HCT116 (cell line): Measurements from ENCODE around the gene CSNK1G1. TPM values are rescaled to one million over a fixed set of nuclear protein-coding genes. Genes with fewer than 3 reads are reported as not detected.
A peak's percentile ranks its signal among the peaks of the same experiment; 100 is the strongest.

Experiments
- ATAC-seq: fragments of 200-7000 bp; cut with Tn5 transposase; 2 replicates; pipeline ENCODE4 v1.9.1; 2020; ENCODE audit warnings: mild to moderate bottlenecking, moderate library complexity
- BruUV-seq: library from RNA; stranded (reverse); fragments of 400-500 nt; replicated peaks from 2 replicates; lab custom pipeline; 2021; lab: Mats Ljungman, UMichigan
- CTCF ChIA-PET: fragments of 300-600 bp; sonication (Branson Sonifier 250); formaldehyde crosslinking; loops from one replicate; lab custom pipeline; 2021; ENCODE audit warnings: antibody characterized with exemption; lab: Charles Lee
- POLR2A ChIA-PET: fragments of 300-600, 350-600 bp; sonication (Branson Sonifier 250); formaldehyde crosslinking; loops from one replicate; lab custom pipeline; 2021; ENCODE audit warnings: antibody characterized with exemption; lab: Charles Lee
- RAD21 ChIA-PET, 2 experiments: fragments of 300-600 bp; sonication (Branson Sonifier 250); formaldehyde crosslinking; loops; one replicate each; lab custom pipeline; 2023; ENCODE audit warnings: low total read pairs in 2 of 2; ENCODE audit not compliant: uncharacterized antibody in 2 of 2, unreplicated experiment in 2 of 2, low non-redundant PET in 1 of 2; lab: Charles Lee
- DNase-seq: peaks from one replicate; pipeline ENCODE4 v3.0.0-alpha.2; 2010; ENCODE audit warnings: low read depth, low spot score
- H2AFZ ChIP-seq: fragments of 200-600 bp; shearing (Covaris generic), sonication (generic); 2 replicates; pipeline ENCODE4 v1.6.1; 2017; ENCODE audit warnings: low read depth, mixed run types, mixed read lengths, antibody characterized with exemption, low read length; ENCODE audit not compliant: poor library complexity, severe bottlenecking
- H3K27ac ChIP-seq: 2 replicates; pipeline ENCODE4 v1.5.1; 2012; ENCODE audit warnings: low read depth, low read length
- H3K27me3 ChIP-seq: fragments of 200-600 bp; sonication (generic); 2 replicates; pipeline ENCODE4 v1.6.1; 2016; ENCODE audit warnings: mixed run types, low read length, mixed read lengths; ENCODE audit not compliant: insufficient read depth
- H3K36me3 ChIP-seq, 2 experiments: fragments of 200-500 bp in 1 of 2; fragments of 200-600 bp in 1 of 2; sonication (Bioruptor generic) in 1 of 2; sonication (generic) in 1 of 2; 2 replicates each; pipeline versions ENCODE4 v1.5.1 to v1.6.1; 2014 to 2016; ENCODE audit warnings: low read length in 2 of 2, inconsistent platforms in 1 of 2, mixed read lengths in 1 of 2, mixed run types in 1 of 2; ENCODE audit not compliant: insufficient read depth in 2 of 2, control insufficient read depth in 1 of 2
- H3K4me1 ChIP-seq, 2 experiments: fragments of 200-600 bp in 1 of 2; sonication (generic) in 1 of 2; 2 replicates each; pipeline versions ENCODE4 v1.5.1 to v1.6.1; 2012 to 2017; ENCODE audit warnings: low read length in 2 of 2, inconsistent platforms in 1 of 2, mild to moderate bottlenecking in 1 of 2, mixed read lengths in 1 of 2, mixed run types in 1 of 2, moderate library complexity in 1 of 2; ENCODE audit not compliant: insufficient read depth in 2 of 2, control insufficient read depth in 1 of 2
- H3K4me2 ChIP-seq: fragments of 200-600 bp; sonication (generic); 2 replicates; pipeline ENCODE4 v1.6.1; 2017; ENCODE audit warnings: mixed run types, low read length, mixed read lengths
- H3K4me3 ChIP-seq, 2 experiments: fragments of 200-600 bp in 1 of 2; sonication (generic) in 1 of 2; replicated peaks in 1 of 2; 2 replicates each; pipeline ENCODE4 v1.5.1; 2011 to 2016; ENCODE audit warnings: low read length in 2 of 2, control low read depth in 1 of 2, low read depth in 1 of 2, mild to moderate bottlenecking in 1 of 2, mixed read lengths in 1 of 2, mixed run types in 1 of 2
- H3K79me2 ChIP-seq: fragments of 200-600 bp; sonication (generic); 2 replicates; pipeline ENCODE4 v1.6.1; 2017; ENCODE audit warnings: mild to moderate bottlenecking, mixed run types, low read length, moderate library complexity, mixed read lengths; ENCODE audit not compliant: insufficient read depth
- H3K9ac ChIP-seq: fragments of 200-600 bp; sonication (generic); 2 replicates; pipeline ENCODE4 v1.6.1; 2016; ENCODE audit warnings: low read length, mixed read lengths
- H3K9me2 ChIP-seq: fragments of 200-600 bp; sonication (generic), shearing (Covaris generic); 2 replicates; pipeline ENCODE4 v1.6.1; 2017; ENCODE audit warnings: mixed run types, mild to moderate bottlenecking, moderate library complexity; ENCODE audit not compliant: insufficient read depth
- H3K9me3 ChIP-seq, 2 experiments: fragments of 200-500 bp in 1 of 2; fragments of 200-600 bp in 1 of 2; sonication (Bioruptor generic) in 1 of 2; sonication (generic) in 1 of 2; 2 replicates each; pipeline ENCODE4 v1.6.1; 2014 to 2017; ENCODE audit warnings: low read length in 2 of 2, mixed read lengths in 2 of 2, inconsistent platforms in 1 of 2, low read depth in 1 of 2, mild to moderate bottlenecking in 1 of 2, mixed run types in 1 of 2, moderate library complexity in 1 of 2; ENCODE audit not compliant: control insufficient read depth in 1 of 2, insufficient read depth in 1 of 2
- H4K20me1 ChIP-seq: fragments of 200-600 bp; sonication (generic), shearing (Covaris generic); 2 replicates; pipeline ENCODE4 v1.6.1; 2017; ENCODE audit warnings: mixed run types, mild to moderate bottlenecking, moderate library complexity; ENCODE audit not compliant: insufficient read depth
- ATF3 ChIP-seq: IDR thresholded peaks from 2 replicates; pipeline ENCODE4 v1.6.1; 2012
- CBX3 ChIP-seq: IDR thresholded peaks from 2 replicates; pipeline ENCODE4 v1.6.1; 2012; ENCODE audit warnings: low read depth
- CEBPB ChIP-seq: IDR thresholded peaks from 2 replicates; pipeline ENCODE4 v1.6.1; 2012; ENCODE audit warnings: low read depth
- CTCF ChIP-seq, 3 experiments: fragments of 200-600 bp in 1 of 3; sonication (generic) in 1 of 3; IDR thresholded peaks in 2 of 3; conservative IDR thresholded peaks in 1 of 3; 2 replicates each; pipeline ENCODE4 v1.5.1; 2012 to 2017; ENCODE audit warnings: low read depth in 2 of 3, low read length in 2 of 3, antibody characterized with exemption in 1 of 3, borderline replicate concordance in 1 of 3, control low read depth in 1 of 3, mild to moderate bottlenecking in 1 of 3, mixed read lengths in 1 of 3, mixed run types in 1 of 3, moderate library complexity in 1 of 3; ENCODE audit not compliant: insufficient read depth in 1 of 3
- EGR1 ChIP-seq: IDR thresholded peaks from 2 replicates; pipeline ENCODE4 v1.6.1; 2012; ENCODE audit warnings: low read depth
- ELF1 ChIP-seq: IDR thresholded peaks from 2 replicates; pipeline ENCODE4 v1.6.1; 2012; ENCODE audit warnings: low read depth, borderline replicate concordance
- EZH2phosphoT487 ChIP-seq: fragments of 200-600 bp; IDR thresholded peaks from 2 replicates; pipeline ENCODE4 v1.6.1; 2018; ENCODE audit warnings: antibody characterized with exemption, borderline replicate concordance
- FOSL1 ChIP-seq: IDR thresholded peaks from 2 replicates; pipeline ENCODE4 v1.6.1; 2012; ENCODE audit warnings: low read depth
- POLR2AphosphoS5 ChIP-seq: IDR thresholded peaks from 2 replicates; pipeline ENCODE4 v1.6.1; 2011; ENCODE audit warnings: mild to moderate bottlenecking, low read depth, low read length, moderate library complexity
- RAD21 ChIP-seq: IDR thresholded peaks from 2 replicates; pipeline ENCODE4 v1.6.1; 2012; ENCODE audit warnings: low read depth, mild to moderate bottlenecking
- SIN3A ChIP-seq: IDR thresholded peaks from 2 replicates; pipeline ENCODE4 v1.6.1; 2012; ENCODE audit warnings: low read depth
- SP1 ChIP-seq: IDR thresholded peaks from 2 replicates; pipeline ENCODE4 v1.6.1; 2012; ENCODE audit warnings: low read depth
- SRF ChIP-seq: IDR thresholded peaks from 2 replicates; pipeline ENCODE4 v1.6.1; 2012; ENCODE audit warnings: low read depth
- TCF7L2 ChIP-seq: IDR thresholded peaks from 2 replicates; pipeline ENCODE4 v1.7.0; 2011; ENCODE audit warnings: borderline replicate concordance, inconsistent platforms; ENCODE audit not compliant: insufficient read depth, insufficient read length; ENCODE audit errors: extremely low read depth
- YY1 ChIP-seq: IDR thresholded peaks from 2 replicates; pipeline ENCODE4 v1.6.1; 2011; ENCODE audit warnings: low read length, low read depth, moderate library complexity, mild to moderate bottlenecking; ENCODE audit not compliant: insufficient replicate concordance; ENCODE audit errors: extremely low read depth
- ZFX ChIP-seq: fragments of 450-650 bp; IDR thresholded peaks from 2 replicates; pipeline ENCODE4 v1.6.1; 2017
- ZNF274 ChIP-seq: fragments of 200-500 bp; sonication (Bioruptor generic); IDR thresholded peaks from 2 replicates; pipeline ENCODE4 v1.6.1; 2014; ENCODE audit warnings: mild to moderate bottlenecking, low read depth, low read length, inconsistent platforms
- intact Hi-C: fragments of 100-400 bp; cut with micrococcal nuclease; formaldehyde crosslinking; loops from 2 replicates; pipeline ENCODE4 v1.10.0; 2022
- total RNA-seq: library from RNA; stranded (reverse); gene quantifications from one replicate; pipeline ENCODE4 v1.2.1, GENCODE V29; 2021; ENCODE audit not compliant: unreplicated experiment
- TF ChIP-seq, protein P1 (sequence below): IDR thresholded peaks from 2 replicates; pipeline ENCODE4 v1.6.1; 2012
- TF ChIP-seq, protein P2 (sequence below): IDR thresholded peaks from 2 replicates; pipeline ENCODE4 v1.6.1; 2012; ENCODE audit warnings: low read depth

Gene CSNK1G1
- total RNA-seq, 1 experiment from 2014 or later, result 21.1 TPM

GRCh38 chr15:64387562-64388168, 31.7 kb upstream of the CSNK1G1 start, which contains the start of gene TRIP4:
TSS of gene TRIP4 (plus strand) at chr15:64387836. CDS start at chr15:64387864, 28 bp downstream.
- H3K27ac ChIP-seq, result peak within 1 kb of the TSS; percentile 64
- H3K4me3 ChIP-seq, result peak within 1 kb of the TSS; percentile 75 to 97
- ChIA-PET POLR2A (interaction anchor here (0.8 to 1.7 kb wide), 6 partner anchors 9 to 225 kb away, joined by 3 to 8 read pairs (median 4); partner anchors contain the start of genes CSNK1G1 and PPIB), CTCF (interaction anchor here (1.0 to 1.3 kb wide), 2 partner anchors 53 to 224 kb away, joined by 5 read pairs; partner anchors contain the start of gene PPIB), RAD21 (no interaction called here)
- no peaks in the 10 kb centered on the region for H4K20me1 ChIP-seq
- no peaks in the 10 kb centered on the region for H3K27me3 ChIP-seq
- H3K4me2 ChIP-seq, result peak within 1 kb of the TSS; percentile 95
- no peaks in the 10 kb centered on the region for H3K9me2 ChIP-seq
- ATAC-seq, result peak; percentile 99
- peaks cover 19% of the 10 kb centered on the region for H3K79me2 ChIP-seq
- peak within 1 kb of the TSS; percentile 82 for H2AFZ ChIP-seq
- peak within 1 kb of the TSS; percentile 64 for H3K9ac ChIP-seq
- no TSS peak for BruUV-seq
- peak; percentile 93 for DNase-seq
- intact Hi-C loops, result loop anchor here (2.0 to 5.0 kb wide), 2 partner anchors 75 to 225 kb away; partner anchors contain the start of genes PPIB and ZNF609
- no peaks in the 10 kb centered on the region for H3K36me3 ChIP-seq
- H3K9me3 ChIP-seq, result 0 out of 4 replicates have a peak, but pooled peaks cover 0 to 3% of the 10 kb centered on the region in 2 experiments
- peaks cover 6 to 15% of the 10 kb centered on the region in 2 experiments; a peak in 3 of 4 replicates for H3K4me1 ChIP-seq
- TF ChIP-seq EZH2phosphoT487 (no peak), RAD21 (peak; percentile 21; the same call in 1 of the 2 replicates), TCF7L2 (peak; percentile 73), SRF (peak; percentile 82; the same call in 1 of the 2 replicates), YY1 (peak; percentile 93), POLR2AphosphoS5 (peak; percentile 88), FOSL1 (no peak), ZNF274 (no peak), CTCF (IDR thresholded peaks at IDR 0.05 in 2 of 3, conservative IDR thresholded peaks at IDR 0.05 in 1 of 3; ENCODE audit: borderline replicate concordance in 1 of 3, insufficient read depth in 1 of 3, low read depth in 2 of 3, low read length in 2 of 3) (no peak), EGR1 (no peak; the same call in none of the 2 replicates), SP1 (peak; percentile 89), ZFX (no peak), ATF3 (no peak), CEBPB (no peak), SIN3A (peak; percentile 93), ELF1 (peak; percentile 84), CBX3 (peak; percentile 100)
- TF ChIP-seq, protein P1, sequence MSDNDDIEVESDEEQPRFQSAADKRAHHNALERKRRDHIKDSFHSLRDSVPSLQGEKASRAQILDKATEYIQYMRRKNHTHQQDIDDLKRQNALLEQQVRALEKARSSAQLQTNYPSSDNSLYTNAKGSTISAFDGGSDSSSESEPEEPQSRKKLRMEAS, result peak; percentile 95
- TF ChIP-seq, protein P2, sequence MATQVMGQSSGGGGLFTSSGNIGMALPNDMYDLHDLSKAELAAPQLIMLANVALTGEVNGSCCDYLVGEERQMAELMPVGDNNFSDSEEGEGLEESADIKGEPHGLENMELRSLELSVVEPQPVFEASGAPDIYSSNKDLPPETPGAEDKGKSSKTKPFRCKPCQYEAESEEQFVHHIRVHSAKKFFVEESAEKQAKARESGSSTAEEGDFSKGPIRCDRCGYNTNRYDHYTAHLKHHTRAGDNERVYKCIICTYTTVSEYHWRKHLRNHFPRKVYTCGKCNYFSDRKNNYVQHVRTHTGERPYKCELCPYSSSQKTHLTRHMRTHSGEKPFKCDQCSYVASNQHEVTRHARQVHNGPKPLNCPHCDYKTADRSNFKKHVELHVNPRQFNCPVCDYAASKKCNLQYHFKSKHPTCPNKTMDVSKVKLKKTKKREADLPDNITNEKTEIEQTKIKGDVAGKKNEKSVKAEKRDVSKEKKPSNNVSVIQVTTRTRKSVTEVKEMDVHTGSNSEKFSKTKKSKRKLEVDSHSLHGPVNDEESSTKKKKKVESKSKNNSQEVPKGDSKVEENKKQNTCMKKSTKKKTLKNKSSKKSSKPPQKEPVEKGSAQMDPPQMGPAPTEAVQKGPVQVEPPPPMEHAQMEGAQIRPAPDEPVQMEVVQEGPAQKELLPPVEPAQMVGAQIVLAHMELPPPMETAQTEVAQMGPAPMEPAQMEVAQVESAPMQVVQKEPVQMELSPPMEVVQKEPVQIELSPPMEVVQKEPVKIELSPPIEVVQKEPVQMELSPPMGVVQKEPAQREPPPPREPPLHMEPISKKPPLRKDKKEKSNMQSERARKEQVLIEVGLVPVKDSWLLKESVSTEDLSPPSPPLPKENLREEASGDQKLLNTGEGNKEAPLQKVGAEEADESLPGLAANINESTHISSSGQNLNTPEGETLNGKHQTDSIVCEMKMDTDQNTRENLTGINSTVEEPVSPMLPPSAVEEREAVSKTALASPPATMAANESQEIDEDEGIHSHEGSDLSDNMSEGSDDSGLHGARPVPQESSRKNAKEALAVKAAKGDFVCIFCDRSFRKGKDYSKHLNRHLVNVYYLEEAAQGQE, result no peak
